Measurements from ENCODE around the gene WDR70.

Gene WDR70

GRCh38 chr5:37768371-37768770 is 389.3 kb downstream of the WDR70 start:
- Histone ChIP-seq H2AFZ (ENCODE audit: low read length) (no peak overlapping the region), H3K79me2 (ENCODE audit: insufficient read depth, low read length) (no peaks in the 10 kb centered on the region), H3K9me3 (ENCODE audit: insufficient read depth, low read depth, low read length) (no peaks in the 10 kb centered on the region), H4K20me1 (ENCODE audit: insufficient read depth, low read length, poor library complexity, severe bottlenecking) (no peaks in the 10 kb centered on the region), H3K4me1 (ENCODE audit: insufficient read depth, low read length, poor library complexity, severe bottlenecking) (no peaks in the 10 kb centered on the region), H3K4me2 (ENCODE audit: low read depth, low read length, poor library complexity, severe bottlenecking) (no peak overlapping the region), H3K9me2 (replicated peaks; ENCODE audit: low read depth, low read length) (no peaks in the 10 kb centered on the region), H3F3A (ENCODE audit: low read depth) (no peaks in the 10 kb centered on the region), H3K27me3 (ENCODE audit: insufficient read depth, low read length, poor library complexity, severe bottlenecking) (no peaks in the 10 kb centered on the region), H3K4me3 (ENCODE audit: low read length, poor library complexity, severe bottlenecking) (no peak overlapping the region), H3K9ac (ENCODE audit: low read depth, low read length, poor library complexity, severe bottlenecking) (no peak overlapping the region), H3K36me3 (ENCODE audit: insufficient read depth, low read length) (no peaks in the 10 kb centered on the region)
- TF ChIP-seq EZH2phosphoT487 (IDR thresholded peaks at IDR 0.05; ENCODE audit: borderline replicate concordance): no peak

- H3K9me3 ChIP-seq (ENCODE audit: insufficient read depth, low read depth, low read length): no peaks in the 10 kb centered on the region
- H2AFZ ChIP-seq (ENCODE audit: low read length): no peak overlapping the region
Measured at GRCh38 chr5:37769108-37769507, 390.0 kb downstream of the WDR70 start.

GRCh38 chr5:37769840-37770239 is 390.7 kb downstream of the WDR70 start:
- no peaks in the 10 kb centered on the region for H3K9me2 ChIP-seq (replicated peaks; ENCODE audit: low read depth, low read length)
- no peak overlapping the region for H3K4me3 ChIP-seq (ENCODE audit: low read length, poor library complexity, severe bottlenecking)
- H3K79me2 ChIP-seq (ENCODE audit: insufficient read depth, low read length): no peaks in the 10 kb centered on the region
- H3K4me2 ChIP-seq (ENCODE audit: low read depth, low read length, poor library complexity, severe bottlenecking): no peak overlapping the region
- H3K4me1 ChIP-seq (ENCODE audit: insufficient read depth, low read length, poor library complexity, severe bottlenecking): no peaks in the 10 kb centered on the region
- no peaks in the 10 kb centered on the region for H3F3A ChIP-seq (ENCODE audit: low read depth)
- no peaks in the 10 kb centered on the region for H4K20me1 ChIP-seq (ENCODE audit: insufficient read depth, low read length, poor library complexity, severe bottlenecking)
- no peak overlapping the region for H3K9ac ChIP-seq (ENCODE audit: low read depth, low read length, poor library complexity, severe bottlenecking)
- H2AFZ ChIP-seq (ENCODE audit: low read length): no peak overlapping the region
- H3K27me3 ChIP-seq (ENCODE audit: insufficient read depth, low read length, poor library complexity, severe bottlenecking): no peaks in the 10 kb centered on the region
- TF ChIP-seq EZH2phosphoT487 (IDR thresholded peaks at IDR 0.05; ENCODE audit: borderline replicate concordance) (no peak), CTCF (conservative IDR thresholded peaks at IDR 0.05; ENCODE audit: low read length) (no peak)
- peaks cover under 1% of the 10 kb centered on the region; the same call in 1 of the 2 replicates for H3K9me3 ChIP-seq (ENCODE audit: insufficient read depth, low read depth, low read length)
- H3K36me3 ChIP-seq (ENCODE audit: insufficient read depth, low read length): no peaks in the 10 kb centered on the region

More at GRCh38 chr5:37769108-37769507, 390.0 kb downstream of the WDR70 start:
- no peaks in the 10 kb centered on the region for H3K9me2 ChIP-seq (replicated peaks; ENCODE audit: low read depth, low read length)
- H3K36me3 ChIP-seq (ENCODE audit: insufficient read depth, low read length): no peaks in the 10 kb centered on the region
- H3K4me3 ChIP-seq (ENCODE audit: low read length, poor library complexity, severe bottlenecking): no peak overlapping the region
- no peaks in the 10 kb centered on the region for H3K4me1 ChIP-seq (ENCODE audit: insufficient read depth, low read length, poor library complexity, severe bottlenecking)
- no peaks in the 10 kb centered on the region for H4K20me1 ChIP-seq (ENCODE audit: insufficient read depth, low read length, poor library complexity, severe bottlenecking)
- H3K4me2 ChIP-seq (ENCODE audit: low read depth, low read length, poor library complexity, severe bottlenecking): no peak overlapping the region
- no peak overlapping the region for H3K9ac ChIP-seq (ENCODE audit: low read depth, low read length, poor library complexity, severe bottlenecking)
- H3F3A ChIP-seq (ENCODE audit: low read depth): no peaks in the 10 kb centered on the region
- no peaks in the 10 kb centered on the region for H3K79me2 ChIP-seq (ENCODE audit: insufficient read depth, low read length)
- H3K27me3 ChIP-seq (ENCODE audit: insufficient read depth, low read length, poor library complexity, severe bottlenecking): no peaks in the 10 kb centered on the region
- no peak for TF ChIP-seq CTCF (conservative IDR thresholded peaks at IDR 0.05; ENCODE audit: low read length)
- no peak for TF ChIP-seq EZH2phosphoT487 (IDR thresholded peaks at IDR 0.05; ENCODE audit: borderline replicate concordance)

GRCh38 chr5:37770786-37771185 is 391.7 kb downstream of the WDR70 start:
- Histone ChIP-seq H3K9me3 (ENCODE audit: insufficient read depth, low read depth, low read length) (peaks cover 4% of the 10 kb centered on the region; the same call in 1 of the 2 replicates), H4K20me1 (ENCODE audit: insufficient read depth, low read length, poor library complexity, severe bottlenecking) (no peaks in the 10 kb centered on the region), H3K4me1 (ENCODE audit: insufficient read depth, low read length, poor library complexity, severe bottlenecking) (no peaks in the 10 kb centered on the region), H3F3A (ENCODE audit: low read depth) (no peaks in the 10 kb centered on the region), H2AFZ (ENCODE audit: low read length) (no peak overlapping the region), H3K27me3 (ENCODE audit: insufficient read depth, low read length, poor library complexity, severe bottlenecking) (no peaks in the 10 kb centered on the region), H3K4me2 (ENCODE audit: low read depth, low read length, poor library complexity, severe bottlenecking) (no peak overlapping the region), H3K36me3 (ENCODE audit: insufficient read depth, low read length) (no peaks in the 10 kb centered on the region), H3K4me3 (ENCODE audit: low read length, poor library complexity, severe bottlenecking) (no peak overlapping the region), H3K9ac (ENCODE audit: low read depth, low read length, poor library complexity, severe bottlenecking) (no peak overlapping the region), H3K9me2 (replicated peaks; ENCODE audit: low read depth, low read length) (no peaks in the 10 kb centered on the region), H3K79me2 (ENCODE audit: insufficient read depth, low read length) (no peaks in the 10 kb centered on the region)
- TF ChIP-seq CTCF (conservative IDR thresholded peaks at IDR 0.05; ENCODE audit: low read length) (no peak), EZH2phosphoT487 (IDR thresholded peaks at IDR 0.05; ENCODE audit: borderline replicate concordance) (no peak)

All from Loucy (cell line).